Measurements from ENCODE around the gene CD55.

Gene CD55

GRCh38 chr1:207314816-207315215 lies 6.7 kb upstream of the CD55 start:
- TF ChIP-seq CTCF (IDR thresholded peaks at IDR 0.05; ENCODE audit: poor library complexity, severe bottlenecking) = no peak
- Histone ChIP-seq H3K4me1 (ENCODE audit: insufficient read depth, poor library complexity, severe bottlenecking) (peaks cover 37% of the 10 kb centered on the region), H3K9me3 (ENCODE audit: severe bottlenecking) (no peaks in the 10 kb centered on the region), H3K27me3 (ENCODE audit: insufficient read depth, poor library complexity, severe bottlenecking) (no peaks in the 10 kb centered on the region), H3K4me3 (ENCODE audit: severe bottlenecking) (no peak overlapping the region), H3K36me3 (ENCODE audit: low read depth) (no peaks in the 10 kb centered on the region), H3K27ac (ENCODE audit: poor library complexity, severe bottlenecking) (no peak overlapping the region)
- ATAC-seq (ENCODE audit: low read depth) = no peak
- no peak for DNase-seq (ENCODE audit: low spot score)

- H3K27ac ChIP-seq (ENCODE audit: poor library complexity, severe bottlenecking) = no peak overlapping the region
- H3K9me3 ChIP-seq (ENCODE audit: severe bottlenecking) = no peaks in the 10 kb centered on the region
- no peaks in the 10 kb centered on the region for H3K36me3 ChIP-seq (ENCODE audit: low read depth)
- ATAC-seq (ENCODE audit: low read depth) (no peak), DNase-seq (ENCODE audit: low spot score) (no peak)
- H3K4me1 ChIP-seq (ENCODE audit: insufficient read depth, poor library complexity, severe bottlenecking) = peaks cover 31% of the 10 kb centered on the region
- no peaks in the 10 kb centered on the region for H3K27me3 ChIP-seq (ENCODE audit: insufficient read depth, poor library complexity, severe bottlenecking)
- no peak for TF ChIP-seq CTCF (IDR thresholded peaks at IDR 0.05; ENCODE audit: poor library complexity, severe bottlenecking)
- H3K4me3 ChIP-seq (ENCODE audit: severe bottlenecking) = no peak overlapping the region
These were observed 6.0 kb upstream of the CD55 start for GRCh38 chr1:207315435-207315834.

GRCh38 chr1:207316141-207316540 lies 5.3 kb upstream of the CD55 start:
- ATAC-seq (ENCODE audit: low read depth) (no peak), DNase-seq (ENCODE audit: low spot score) (no peak)
- TF ChIP-seq CTCF (IDR thresholded peaks at IDR 0.05; ENCODE audit: poor library complexity, severe bottlenecking) = no peak
- Histone ChIP-seq H3K27me3 (ENCODE audit: insufficient read depth, poor library complexity, severe bottlenecking) (no peaks in the 10 kb centered on the region), H3K36me3 (ENCODE audit: low read depth) (no peaks in the 10 kb centered on the region), H3K9me3 (ENCODE audit: severe bottlenecking) (no peaks in the 10 kb centered on the region), H3K4me3 (ENCODE audit: severe bottlenecking) (no peak overlapping the region), H3K4me1 (ENCODE audit: insufficient read depth, poor library complexity, severe bottlenecking) (peaks cover 26% of the 10 kb centered on the region), H3K27ac (ENCODE audit: poor library complexity, severe bottlenecking) (peak overlapping the region; percentile 22)

GRCh38 chr1:207316622-207317391 lies 4.7 kb upstream of the CD55 start:
- peak overlapping the region; percentile 22 for H3K27ac ChIP-seq (ENCODE audit: poor library complexity, severe bottlenecking)
- no peaks in the 10 kb centered on the region for H3K27me3 ChIP-seq (ENCODE audit: insufficient read depth, poor library complexity, severe bottlenecking)
- no peak overlapping the region for H3K4me3 ChIP-seq (ENCODE audit: severe bottlenecking)
- no peak for TF ChIP-seq CTCF (IDR thresholded peaks at IDR 0.05; ENCODE audit: poor library complexity, severe bottlenecking)
- peak; percentile 66 for ATAC-seq (ENCODE audit: low read depth)
- H3K4me1 ChIP-seq (ENCODE audit: insufficient read depth, poor library complexity, severe bottlenecking) = peaks cover 21% of the 10 kb centered on the region
- DNase-seq (ENCODE audit: low spot score) = peak; percentile 66
- no peaks in the 10 kb centered on the region for H3K36me3 ChIP-seq (ENCODE audit: low read depth)
- H3K9me3 ChIP-seq (ENCODE audit: severe bottlenecking) = no peaks in the 10 kb centered on the region

GRCh38 chr1:207317561-207317960 lies 3.9 kb upstream of the CD55 start:
- ATAC-seq (ENCODE audit: low read depth) (no peak), DNase-seq (ENCODE audit: low spot score) (no peak)
- H3K9me3 ChIP-seq (ENCODE audit: severe bottlenecking) = no peaks in the 10 kb centered on the region
- H3K27me3 ChIP-seq (ENCODE audit: insufficient read depth, poor library complexity, severe bottlenecking) = no peaks in the 10 kb centered on the region
- peak overlapping the region; percentile 22 for H3K27ac ChIP-seq (ENCODE audit: poor library complexity, severe bottlenecking)
- H3K4me1 ChIP-seq (ENCODE audit: insufficient read depth, poor library complexity, severe bottlenecking) = peaks cover 23% of the 10 kb centered on the region
- H3K36me3 ChIP-seq (ENCODE audit: low read depth) = no peaks in the 10 kb centered on the region
- no peak for TF ChIP-seq CTCF (IDR thresholded peaks at IDR 0.05; ENCODE audit: poor library complexity, severe bottlenecking)
- no peak overlapping the region for H3K4me3 ChIP-seq (ENCODE audit: severe bottlenecking)
